A549 (cell line): Measurements from ENCODE around the gene ZNF714. TPM values are rescaled to one million over a fixed set of nuclear protein-coding genes. Genes with fewer than 3 reads are reported as not detected.

Source experiments
- ATAC-seq, 2 experiments: fragments of 200-7000 bp in 1 of 2; fragments of >200 bp in 1 of 2; cut with Nextera tagmentation in 1 of 2; cut with Tn5 transposase in 1 of 2; 3 replicates each; pipeline versions ENCODE4 v1.8.0 to v1.9.1; 2018 to 2020; ENCODE audit warnings: mild to moderate bottlenecking in 1 of 2, moderate library complexity in 1 of 2
- CTCF ChIA-PET: fragments of 300-600 bp; sonication (Branson Sonifier 250); formaldehyde crosslinking; extraction: SDS; loops from one replicate; lab custom pipeline; 2021; ENCODE audit warnings: antibody characterized with exemption, inconsistent platforms; lab: Yijun Ruan, JAX
- POLR2A ChIA-PET: fragments of 350-600 bp; formaldehyde crosslinking; extraction: SDS; loops from one replicate; lab custom pipeline; 2021; ENCODE audit warnings: antibody characterized with exemption, inconsistent platforms; lab: Yijun Ruan, JAX
- DNase-seq, 2 experiments: peaks; one replicate each; pipeline versions ENCODE4 v3.0.0 to v3.0.0-alpha.2; 2011 to 2016; ENCODE audit warnings: low read depth in 1 of 2, low spot score in 1 of 2
- FAIRE-seq: peaks from 2 replicates; lab custom pipeline; 2011; peaks lifted over from hg19 to GRCh38; lab: Jason Lieb, UNC
- H3K27ac ChIP-seq, 2 experiments: fragments of >200 bp; sonication (Bioruptor Twin); formaldehyde crosslinking; 3 replicates each; pipeline ENCODE4 v1.5.1; 2016 to 2017
- H3K4me1 ChIP-seq: fragments of >200 bp; sonication (Bioruptor Twin); formaldehyde crosslinking; 3 replicates; pipeline ENCODE4 v1.6.1; 2016
- H3K4me2 ChIP-seq: fragments of >200 bp; sonication (Bioruptor Twin); formaldehyde crosslinking; 3 replicates; pipeline ENCODE4 v1.6.1; 2016
- H3K4me3 ChIP-seq: fragments of >200 bp; sonication (Bioruptor Twin); formaldehyde crosslinking; 3 replicates; pipeline ENCODE4 v1.5.1; 2016
- H3K9me3 ChIP-seq: fragments of >200 bp; sonication (Bioruptor Twin); formaldehyde crosslinking; 3 replicates; pipeline ENCODE4 v1.6.1; 2016
- BHLHE40 ChIP-seq: IDR thresholded peaks from 2 replicates; pipeline ENCODE4 v1.6.1; 2012; ENCODE audit warnings: low read depth, low read length, inconsistent platforms
- CHD2 ChIP-seq: fragments of 150-350 bp; IDR thresholded peaks from 2 replicates; pipeline ENCODE4 v1.6.1; 2014; ENCODE audit warnings: low read length; ENCODE audit not compliant: partially characterized antibody
- E2F6 ChIP-seq: IDR thresholded peaks from 2 replicates; pipeline ENCODE4 v1.6.1; 2012; ENCODE audit warnings: low read depth, borderline replicate concordance
- ELK1 ChIP-seq: fragments of 150-350 bp; IDR thresholded peaks from 2 replicates; pipeline ENCODE4 v1.6.1; 2014; ENCODE audit warnings: low read depth, mild to moderate bottlenecking, low read length
- EP300 ChIP-seq, 2 experiments: fragments of >200 bp; sonication (Bioruptor Twin); formaldehyde crosslinking; IDR thresholded peaks; 2 replicates in 1 of 2; 3 replicates in 1 of 2; pipeline ENCODE4 v1.6.1; 2016 to 2017
- ESRRA ChIP-seq: fragments of 150-350 bp; IDR thresholded peaks from 2 replicates; pipeline ENCODE4 v1.6.1; 2014; ENCODE audit warnings: mild to moderate bottlenecking, low read length, borderline replicate concordance
- FOXS1 ChIP-seq: fragments of 250-450 bp; sonication (Bioruptor Pico); IDR thresholded peaks from 2 replicates; pipeline ENCODE4 v1.5.0; 2020; ENCODE audit warnings: mild to moderate bottlenecking, moderate library complexity
- HDAC2 ChIP-seq: fragments of 200-600 bp; sonication (generic); IDR thresholded peaks from 2 replicates; pipeline ENCODE4 v1.6.1; 2016
- HEYL ChIP-seq: fragments of 250-450 bp; sonication (Bioruptor Pico); IDR thresholded peaks from 2 replicates; pipeline ENCODE4 v1.8.0; 2021; ENCODE audit warnings: mild to moderate bottlenecking, moderate library complexity
- HOXA7 ChIP-seq: fragments of 250-450 bp; sonication (Bioruptor Pico); IDR thresholded peaks from 2 replicates; pipeline ENCODE4 v1.5.0; 2020; ENCODE audit warnings: mild to moderate bottlenecking, moderate library complexity
- HOXB13 ChIP-seq: fragments of 250-450 bp; sonication (Bioruptor Pico); IDR thresholded peaks from 2 replicates; pipeline ENCODE4 v1.5.0; 2020; ENCODE audit warnings: low read depth, mild to moderate bottlenecking, moderate library complexity
- JUNB ChIP-seq: fragments of >200 bp; sonication (Bioruptor Twin); formaldehyde crosslinking; IDR thresholded peaks from 2 replicates; pipeline ENCODE4 v1.6.1; 2016
- KDM5A ChIP-seq: fragments of 200-600 bp; sonication (generic); IDR thresholded peaks from 2 replicates; pipeline ENCODE4 v1.6.1; 2016; ENCODE audit warnings: antibody characterized with exemption, mild to moderate bottlenecking
- MYC ChIP-seq: IDR thresholded peaks from 2 replicates; pipeline ENCODE4 v1.6.1; 2012; ENCODE audit warnings: mild to moderate bottlenecking, inconsistent platforms, low read length, improper control_type of control experiment, borderline replicate concordance
- NFE2L2 ChIP-seq: fragments of 150-350 bp; conservative IDR thresholded peaks from 2 replicates; pipeline ENCODE4 v1.6.1; 2014; ENCODE audit warnings: low read length
- PHF8 ChIP-seq: fragments of 200-600 bp; sonication (generic); IDR thresholded peaks from 2 replicates; pipeline ENCODE4 v1.6.1; 2016; ENCODE audit warnings: low read depth, mild to moderate bottlenecking, antibody characterized with exemption, moderate library complexity, borderline replicate concordance
- RAD21 ChIP-seq, 2 experiments: fragments of >200 bp in 1 of 2; sonication (Bioruptor Twin) in 1 of 2; formaldehyde crosslinking in 1 of 2; IDR thresholded peaks in 1 of 2; conservative IDR thresholded peaks in 1 of 2; 2 replicates in 1 of 2; 3 replicates in 1 of 2; pipeline ENCODE4 v1.6.1; 2012 to 2018; ENCODE audit warnings: inconsistent platforms in 1 of 2
- RCOR1 ChIP-seq: fragments of 150-350 bp; IDR thresholded peaks from 2 replicates; pipeline ENCODE4 v1.6.1; 2014; ENCODE audit warnings: antibody characterized with exemption, low read length, low read depth
- REST ChIP-seq: fragments of 200-600 bp; sonication (generic); IDR thresholded peaks from 2 replicates; pipeline ENCODE4 v1.6.1; 2016; ENCODE audit warnings: antibody characterized with exemption, mild to moderate bottlenecking, moderate library complexity
- RNF2 ChIP-seq: fragments of 200-600 bp; sonication (generic); IDR thresholded peaks from 2 replicates; pipeline ENCODE4 v1.6.1; 2016; ENCODE audit warnings: low read depth, mild to moderate bottlenecking, antibody characterized with exemption, moderate library complexity, borderline replicate concordance
- SREBF2 ChIP-seq: fragments of 450-650 bp; IDR thresholded peaks from 2 replicates; pipeline ENCODE4 v1.6.1; 2014; ENCODE audit warnings: mild to moderate bottlenecking, moderate library complexity
- TFCP2L1 ChIP-seq: fragments of 250-450 bp; sonication (Bioruptor Pico); IDR thresholded peaks from 2 replicates; pipeline ENCODE4 v1.5.0; 2021; ENCODE audit warnings: mild to moderate bottlenecking
- ZFP36 ChIP-seq: fragments of 450-650 bp; IDR thresholded peaks from 2 replicates; pipeline ENCODE4 v1.6.1; 2014; ENCODE audit warnings: borderline replicate concordance; ENCODE audit not compliant: partially characterized antibody
- ZSCAN20 ChIP-seq: fragments of 250-450 bp; sonication (Bioruptor Pico); IDR thresholded peaks from 2 replicates; pipeline ENCODE4 v1.8.0; 2022; ENCODE audit warnings: mild to moderate bottlenecking, moderate library complexity
- WGBS: methylation state at CpG from one replicate; pipeline ENCODE4 v1.1.6; 2017; ENCODE audit errors: missing lambda C conversion rate; 5-methylcytosine and 5-hydroxymethylcytosine counted together
- polyA plus RNA-seq, 4 experiments: library from polyadenylated mRNA; depleted of rRNA in 3 of 4; stranded (reverse); fragments of >200 nt; fragmentation: RNase III in 1 of 4; extraction: RNeasy Plus Mini Kit Qiagen cat#74134 plus additional on column Dnase treatment in 1 of 4; gene quantifications; 2 replicates in 3 of 4; 3 replicates in 1 of 4; pipeline ENCODE4 v1.2.3, GENCODE V29; 2011 to 2017

ZNF714 gene
- polyA plus RNA-seq, 2 of the 4 experiments (the other 2 are of a cell fraction), result 3.0 to 8.1 TPM

- ATAC-seq (no peak), DNase-seq (no peak), FAIRE-seq (no peak)
- Histone ChIP-seq H3K27ac (no peak overlapping the region), H3K9me3 (peaks cover 13% of the 10 kb centered on the region), H3K4me3 (no peak overlapping the region), H3K4me1 (no peaks in the 10 kb centered on the region), H3K4me2 (no peak overlapping the region)
- ChIA-PET POLR2A (no interaction called here), CTCF (no interaction called here)
- no peak for TF ChIP-seq ELK1
- no peak for TF ChIP-seq RNF2
- TF ChIP-seq HDAC2, result no peak
- TF ChIP-seq HOXB13, result no peak
- TF ChIP-seq MYC, result no peak
- TF ChIP-seq JUNB, result no peak
- TF ChIP-seq EP300 (IDR thresholded peaks at IDR 0.05), result no peak
- whole genome bisulfite sequencing, result 97% methylated on average over 3 of the region's 3 CpGs
Observed at GRCh38 chr19:21046489-21046888, 35.5 kb upstream of the ZNF714 start.

GRCh38 chr19:21047716-21048115, 34.3 kb upstream of the ZNF714 start:
- TF ChIP-seq TFCP2L1 (CRISPR knock-in tag) (no peak), HEYL (CRISPR knock-in tag) (no peak), NFE2L2 (no peak), HOXA7 (CRISPR knock-in tag) (no peak), ZFP36 (no peak), CHD2 (no peak), RCOR1 (no peak), FOXS1 (CRISPR knock-in tag) (no peak), REST (no peak), ZSCAN20 (CRISPR knock-in tag) (no peak)
- no peak overlapping the region for H3K4me3 ChIP-seq
- WGBS, result 93% methylated on average over 2 of the region's 2 CpGs
- ChIA-PET CTCF (no interaction called here), POLR2A (no interaction called here)
- FAIRE-seq (no peak), ATAC-seq (no peak), DNase-seq (no peak)
- no peak overlapping the region for H3K4me2 ChIP-seq
- H3K9me3 ChIP-seq, result peaks cover 16% of the 10 kb centered on the region; the same call in 2 of the 3 replicates
- H3K27ac ChIP-seq, result no peak overlapping the region
- H3K4me1 ChIP-seq, result no peaks in the 10 kb centered on the region

- ATAC-seq, result no peak
- CTCF ChIA-PET, result no interaction called here
- H3K27ac ChIP-seq, result no peak overlapping the region
- TF ChIP-seq KDM5A, result no peak
- TF ChIP-seq BHLHE40, result no peak
- no peak for TF ChIP-seq ESRRA
- no peak for TF ChIP-seq RAD21 (conservative IDR thresholded peaks at IDR 0.05 in 1 of 2, IDR thresholded peaks at IDR 0.05 in 1 of 2)
- TF ChIP-seq HOXA7 (CRISPR knock-in tag), result no peak
- TF ChIP-seq E2F6, result no peak
- TF ChIP-seq SREBF2, result no peak
- TF ChIP-seq PHF8, result no peak
- TF ChIP-seq, all 56 proteins: peak for 0
- WGBS, result 95% methylated on average over 5 of the region's 5 CpGs
- H3K4me3 ChIP-seq, result no peak overlapping the region
- H3K4me2 ChIP-seq, result no peak overlapping the region
- no peaks in the 10 kb centered on the region for H3K4me1 ChIP-seq
- no peak for DNase-seq
- FAIRE-seq, result no peak
- H3K9me3 ChIP-seq, result peaks cover 37% of the 10 kb centered on the region
- POLR2A ChIA-PET, result no interaction called here
Observed at GRCh38 chr19:21052902-21053301, 29.1 kb upstream of the ZNF714 start.
